Fibroblast of lung (primary cell): ENCODE results near the gene S100A14. TPM values are rescaled to one million over a fixed set of nuclear protein-coding genes. Genes with fewer than 3 reads are reported as not detected.

ENCODE experiments used
- DNase-seq, 2 donors: peaks; one replicate each; pipeline versions ENCODE4 v3.0.0 to v3.0.0-alpha.2; 2010; ENCODE audit warnings: low read depth in 2 of 2
- H2AFZ ChIP-seq: 2 replicates; pipeline ENCODE4 v1.5.1; 2012; ENCODE audit warnings: low read length, control low read depth, inconsistent platforms
- H3K27ac ChIP-seq: 2 replicates; pipeline ENCODE4 v1.5.1; 2011; ENCODE audit warnings: low read length, control low read depth; ENCODE audit not compliant: insufficient read depth
- H3K27me3 ChIP-seq: 2 replicates; pipeline ENCODE4 v1.5.1; 2011; ENCODE audit warnings: mild to moderate bottlenecking, low read length; ENCODE audit not compliant: control insufficient read depth, insufficient read depth
- H3K36me3 ChIP-seq: 2 replicates; pipeline ENCODE4 v1.5.1; 2011; ENCODE audit warnings: low read length; ENCODE audit not compliant: control insufficient read depth, insufficient read depth
- H3K4me1 ChIP-seq: 2 replicates; pipeline ENCODE4 v1.5.1; 2011; ENCODE audit warnings: low read length; ENCODE audit not compliant: control insufficient read depth, insufficient read depth; ENCODE audit errors: extremely low read depth
- H3K4me2 ChIP-seq: 2 replicates; pipeline ENCODE4 v1.5.1; 2011; ENCODE audit warnings: low read length, control low read depth; ENCODE audit not compliant: insufficient read depth; ENCODE audit errors: extremely low read depth
- H3K4me3 ChIP-seq, 4 experiments: fragments of 200-600 bp in 1 of 4; sonication (generic) in 1 of 4; replicated peaks in 1 of 4; 2 replicates each; pipeline ENCODE4 v1.5.1; 2011 to 2016; ENCODE audit warnings: low read length in 4 of 4, low read depth in 3 of 4, mild to moderate bottlenecking in 3 of 4, control low read depth in 2 of 4, inconsistent platforms in 1 of 4, mixed read lengths in 1 of 4; ENCODE audit not compliant: insufficient read depth in 1 of 4; ENCODE audit errors: control extremely low read depth in 1 of 4
- H3K79me2 ChIP-seq: 2 replicates; pipeline ENCODE4 v1.5.1; 2012; ENCODE audit warnings: mild to moderate bottlenecking, low read length, inconsistent platforms; ENCODE audit not compliant: control insufficient read depth, insufficient read depth
- H3K9ac ChIP-seq: 2 replicates; pipeline ENCODE4 v1.5.1; 2011; ENCODE audit warnings: mild to moderate bottlenecking, low read length, control low read depth; ENCODE audit not compliant: insufficient read depth
- H3K9me3 ChIP-seq: 2 replicates; pipeline ENCODE4 v1.5.1; 2012; ENCODE audit warnings: low read depth, low read length; ENCODE audit not compliant: control insufficient read depth, insufficient read depth
- H4K20me1 ChIP-seq: 2 replicates; pipeline ENCODE4 v1.5.1; 2011; ENCODE audit warnings: low read length; ENCODE audit not compliant: control insufficient read depth, insufficient read depth; ENCODE audit errors: extremely low read depth
- CTCF ChIP-seq, 2 donors: IDR thresholded peaks in 1 of 2; conservative IDR thresholded peaks in 1 of 2; 1 replicate in 1 of 2; 2 replicates in 1 of 2; pipeline ENCODE4 v1.5.1; 2011 to 2012; ENCODE audit warnings: low read length in 2 of 2, control low read depth in 1 of 2, inconsistent platforms in 1 of 2, low read depth in 1 of 2, mild to moderate bottlenecking in 1 of 2
- EZH2 ChIP-seq: IDR thresholded peaks from 2 replicates; pipeline ENCODE4 v1.5.1; 2012; ENCODE audit warnings: low read length, control low read depth, mild to moderate bottlenecking; ENCODE audit errors: missing control alignments
- polyA plus RNA-seq, 2 donors: library from polyadenylated mRNA; depleted of rRNA in 1 of 2; stranded (reverse) in 1 of 2; unstranded in 1 of 2; fragments of >200 nt; gene quantifications; 2 replicates each; pipeline ENCODE4 v1.2.1, GENCODE V29; 2011 to 2012; ENCODE audit warnings: missing spikeins in 1 of 2
- total RNA-seq: library from RNA; depleted of rRNA; stranded (reverse); fragments of >200 nt; gene quantifications from 2 replicates; pipeline ENCODE4 v1.2.1, GENCODE V29; 2014

S100A14 gene
- total and polyA plus RNA-seq, 2 donors (not counting 1 experiment from before 2014, with no cell fraction given): 0.33 to 0.51 TPM

GRCh38 chr1:153651771-153652170 is 35.6 kb upstream of the S100A14 start:
- H3K4me1 ChIP-seq: peaks cover 3% of the 10 kb centered on the region
- H2AFZ ChIP-seq: no peak overlapping the region
- no peak overlapping the region for H3K4me3 ChIP-seq
- no peak overlapping the region for H3K4me2 ChIP-seq
- H3K27me3 ChIP-seq: no peaks in the 10 kb centered on the region
- no peak for DNase-seq
- no peak overlapping the region for H3K27ac ChIP-seq
- no peaks in the 10 kb centered on the region for H3K36me3 ChIP-seq
- no peaks in the 10 kb centered on the region for H4K20me1 ChIP-seq
- TF ChIP-seq EZH2 (no peak), CTCF (conservative IDR thresholded peaks at IDR 0.05 in 1 of 2, IDR thresholded peaks at IDR 0.05 in 1 of 2; ENCODE audit: low read depth in 1 of 2, low read length in 2 of 2) (no peak)
- H3K79me2 ChIP-seq: no peaks in the 10 kb centered on the region
- H3K9ac ChIP-seq: no peak overlapping the region
- no peaks in the 10 kb centered on the region for H3K9me3 ChIP-seq

GRCh38 chr1:153649863-153650235 is 33.7 kb upstream of the S100A14 start:
- H3K9me3 ChIP-seq: no peaks in the 10 kb centered on the region
- DNase-seq: no peak
- no peak overlapping the region for H2AFZ ChIP-seq
- H4K20me1 ChIP-seq: no peaks in the 10 kb centered on the region
- H3K4me2 ChIP-seq: no peak overlapping the region
- H3K36me3 ChIP-seq: peaks cover 2% of the 10 kb centered on the region
- no peak overlapping the region for H3K9ac ChIP-seq
- H3K27me3 ChIP-seq: no peaks in the 10 kb centered on the region
- no peaks in the 10 kb centered on the region for H3K79me2 ChIP-seq
- peaks cover 3% of the 10 kb centered on the region for H3K4me1 ChIP-seq
- TF ChIP-seq EZH2 (no peak), CTCF (conservative IDR thresholded peaks at IDR 0.05 in 1 of 2, IDR thresholded peaks at IDR 0.05 in 1 of 2; ENCODE audit: low read depth in 1 of 2, low read length in 2 of 2) (no peak)
- H3K27ac ChIP-seq: no peak overlapping the region
- H3K4me3 ChIP-seq: no peak overlapping the region

- H3K9ac ChIP-seq: no peak overlapping the region
- peaks cover 2% of the 10 kb centered on the region for H3K36me3 ChIP-seq
- H4K20me1 ChIP-seq: no peaks in the 10 kb centered on the region
- H2AFZ ChIP-seq: no peak overlapping the region
- no peak overlapping the region for H3K27ac ChIP-seq
- no peak overlapping the region for H3K4me3 ChIP-seq
- H3K4me1 ChIP-seq: peaks cover 3% of the 10 kb centered on the region
- DNase-seq: no peak
- no peaks in the 10 kb centered on the region for H3K9me3 ChIP-seq
- no peak overlapping the region for H3K4me2 ChIP-seq
- TF ChIP-seq EZH2 (no peak), CTCF (conservative IDR thresholded peaks at IDR 0.05 in 1 of 2, IDR thresholded peaks at IDR 0.05 in 1 of 2; ENCODE audit: low read depth in 1 of 2, low read length in 2 of 2) (no peak)
- no peaks in the 10 kb centered on the region for H3K27me3 ChIP-seq
- H3K79me2 ChIP-seq: no peaks in the 10 kb centered on the region
These were observed 33.2 kb upstream of the S100A14 start for GRCh38 chr1:153649137-153649862.
